Measurements from ENCODE around the gene SEMA5B.

DNA sequence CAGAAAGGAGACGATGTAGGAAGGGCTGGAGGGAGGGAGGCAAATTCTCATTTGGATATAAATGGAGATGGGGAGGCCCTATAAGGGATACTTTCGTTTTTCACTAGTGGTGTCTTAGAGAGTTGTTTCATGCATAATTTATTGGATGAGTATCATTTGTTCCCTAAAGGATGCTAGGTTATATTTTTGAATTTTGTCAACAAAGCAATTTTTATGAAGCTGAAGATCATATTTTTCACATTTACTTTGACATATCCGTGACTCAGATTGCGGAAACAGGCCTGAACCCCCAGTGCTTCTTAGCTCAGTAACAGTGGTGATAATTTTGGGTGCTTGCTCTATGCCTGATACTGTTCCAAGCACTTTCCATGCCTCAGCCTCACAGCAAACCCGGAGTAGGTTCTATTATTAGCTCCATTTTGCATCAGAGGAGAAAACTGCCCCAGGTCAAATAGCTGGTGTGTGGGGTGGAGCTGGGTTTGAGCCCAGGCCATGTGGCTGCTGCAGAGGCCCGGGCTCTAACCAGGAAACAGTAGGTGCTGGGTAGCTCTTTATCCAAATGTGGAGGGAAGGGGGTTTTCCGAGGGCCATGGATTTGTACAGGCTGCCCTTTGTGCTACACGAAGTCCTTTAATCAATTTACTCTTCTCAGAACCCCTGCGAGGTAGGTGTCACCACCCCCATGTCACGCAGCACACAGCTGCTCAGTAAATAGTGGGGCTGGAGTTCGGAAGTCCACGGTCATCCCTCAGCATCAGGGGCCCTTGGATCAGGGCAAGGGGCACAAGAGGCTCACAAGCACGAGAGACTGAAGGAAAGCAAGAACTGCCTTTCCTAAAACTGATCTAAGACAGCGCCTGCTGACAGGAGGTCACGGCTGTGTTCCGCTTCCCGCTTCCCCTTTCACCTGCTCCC lies 133.6 kb downstream of the SEMA5B start:
- TF ChIP-seq, protein P1, sequence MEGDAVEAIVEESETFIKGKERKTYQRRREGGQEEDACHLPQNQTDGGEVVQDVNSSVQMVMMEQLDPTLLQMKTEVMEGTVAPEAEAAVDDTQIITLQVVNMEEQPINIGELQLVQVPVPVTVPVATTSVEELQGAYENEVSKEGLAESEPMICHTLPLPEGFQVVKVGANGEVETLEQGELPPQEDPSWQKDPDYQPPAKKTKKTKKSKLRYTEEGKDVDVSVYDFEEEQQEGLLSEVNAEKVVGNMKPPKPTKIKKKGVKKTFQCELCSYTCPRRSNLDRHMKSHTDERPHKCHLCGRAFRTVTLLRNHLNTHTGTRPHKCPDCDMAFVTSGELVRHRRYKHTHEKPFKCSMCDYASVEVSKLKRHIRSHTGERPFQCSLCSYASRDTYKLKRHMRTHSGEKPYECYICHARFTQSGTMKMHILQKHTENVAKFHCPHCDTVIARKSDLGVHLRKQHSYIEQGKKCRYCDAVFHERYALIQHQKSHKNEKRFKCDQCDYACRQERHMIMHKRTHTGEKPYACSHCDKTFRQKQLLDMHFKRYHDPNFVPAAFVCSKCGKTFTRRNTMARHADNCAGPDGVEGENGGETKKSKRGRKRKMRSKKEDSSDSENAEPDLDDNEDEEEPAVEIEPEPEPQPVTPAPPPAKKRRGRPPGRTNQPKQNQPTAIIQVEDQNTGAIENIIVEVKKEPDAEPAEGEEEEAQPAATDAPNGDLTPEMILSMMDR (IDR thresholded peaks at IDR 0.05; ENCODE audit: poor library complexity, severe bottlenecking), result no peak
- TF ChIP-seq POLR2AphosphoS5 (IDR thresholded peaks at IDR 0.05) (no peak), EZH2 (IDR thresholded peaks at IDR 0.05; ENCODE audit: borderline replicate concordance, insufficient read depth, low read length, poor library complexity, severe bottlenecking) (no peak), RAD21 (conservative IDR thresholded peaks at IDR 0.05) (no peak), TAF1 (IDR thresholded peaks at IDR 0.05; ENCODE audit: low read depth) (no peak), EP300 (conservative IDR thresholded peaks at IDR 0.05; ENCODE audit: poor library complexity, severe bottlenecking) (no peak)
- TF ChIP-seq, protein P2, sequence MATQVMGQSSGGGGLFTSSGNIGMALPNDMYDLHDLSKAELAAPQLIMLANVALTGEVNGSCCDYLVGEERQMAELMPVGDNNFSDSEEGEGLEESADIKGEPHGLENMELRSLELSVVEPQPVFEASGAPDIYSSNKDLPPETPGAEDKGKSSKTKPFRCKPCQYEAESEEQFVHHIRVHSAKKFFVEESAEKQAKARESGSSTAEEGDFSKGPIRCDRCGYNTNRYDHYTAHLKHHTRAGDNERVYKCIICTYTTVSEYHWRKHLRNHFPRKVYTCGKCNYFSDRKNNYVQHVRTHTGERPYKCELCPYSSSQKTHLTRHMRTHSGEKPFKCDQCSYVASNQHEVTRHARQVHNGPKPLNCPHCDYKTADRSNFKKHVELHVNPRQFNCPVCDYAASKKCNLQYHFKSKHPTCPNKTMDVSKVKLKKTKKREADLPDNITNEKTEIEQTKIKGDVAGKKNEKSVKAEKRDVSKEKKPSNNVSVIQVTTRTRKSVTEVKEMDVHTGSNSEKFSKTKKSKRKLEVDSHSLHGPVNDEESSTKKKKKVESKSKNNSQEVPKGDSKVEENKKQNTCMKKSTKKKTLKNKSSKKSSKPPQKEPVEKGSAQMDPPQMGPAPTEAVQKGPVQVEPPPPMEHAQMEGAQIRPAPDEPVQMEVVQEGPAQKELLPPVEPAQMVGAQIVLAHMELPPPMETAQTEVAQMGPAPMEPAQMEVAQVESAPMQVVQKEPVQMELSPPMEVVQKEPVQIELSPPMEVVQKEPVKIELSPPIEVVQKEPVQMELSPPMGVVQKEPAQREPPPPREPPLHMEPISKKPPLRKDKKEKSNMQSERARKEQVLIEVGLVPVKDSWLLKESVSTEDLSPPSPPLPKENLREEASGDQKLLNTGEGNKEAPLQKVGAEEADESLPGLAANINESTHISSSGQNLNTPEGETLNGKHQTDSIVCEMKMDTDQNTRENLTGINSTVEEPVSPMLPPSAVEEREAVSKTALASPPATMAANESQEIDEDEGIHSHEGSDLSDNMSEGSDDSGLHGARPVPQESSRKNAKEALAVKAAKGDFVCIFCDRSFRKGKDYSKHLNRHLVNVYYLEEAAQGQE (IDR thresholded peaks at IDR 0.05; ENCODE audit: borderline replicate concordance), result no peak
